RWPE2 (cell line): ENCODE results near the gene TBC1D5.

Experiments used
- ATAC-seq: fragments of 200-7000 bp; cut with Tn5 transposase; 3 replicates; pipeline ENCODE4 v1.9.1; 2021; ENCODE audit warnings: low read depth
- DNase-seq: peaks from one replicate; pipeline ENCODE4 v3.0.0-alpha.2; 2020; ENCODE audit warnings: low spot score
- H3K27ac ChIP-seq: fragments of 450-650 bp; 2 replicates; pipeline ENCODE4 v1.5.1; 2017; ENCODE audit warnings: mild to moderate bottlenecking; ENCODE audit not compliant: poor library complexity, severe bottlenecking
- H3K27me3 ChIP-seq: fragments of 250-450 bp; sonication (Bioruptor Pico); 2 replicates; pipeline ENCODE4 v1.5.1; 2021; ENCODE audit warnings: mild to moderate bottlenecking, moderate library complexity; ENCODE audit not compliant: insufficient read depth, poor library complexity, severe bottlenecking
- H3K36me3 ChIP-seq: fragments of 250-450 bp; sonication (Bioruptor Pico); 2 replicates; pipeline ENCODE4 v1.5.1; 2020; ENCODE audit warnings: low read depth, mild to moderate bottlenecking, moderate library complexity
- H3K4me1 ChIP-seq: fragments of 250-450 bp; sonication (Bioruptor Pico); 2 replicates; pipeline ENCODE4 v1.5.1; 2021; ENCODE audit warnings: mild to moderate bottlenecking, moderate library complexity; ENCODE audit not compliant: insufficient read depth, poor library complexity, severe bottlenecking
- H3K4me3 ChIP-seq: fragments of 250-450 bp; sonication (Bioruptor Pico); 2 replicates; pipeline ENCODE4 v1.5.1; 2021; ENCODE audit warnings: mild to moderate bottlenecking, moderate library complexity; ENCODE audit not compliant: severe bottlenecking
- H3K9me3 ChIP-seq: fragments of 250-450 bp; sonication (Bioruptor Pico); 2 replicates; pipeline ENCODE4 v1.5.1; 2021; ENCODE audit warnings: mild to moderate bottlenecking, moderate library complexity; ENCODE audit not compliant: severe bottlenecking
- CTCF ChIP-seq: fragments of 450-650 bp; IDR thresholded peaks from one replicate; pipeline ENCODE4 v1.5.1; 2017; ENCODE audit warnings: mild to moderate bottlenecking, moderate library complexity; ENCODE audit not compliant: poor library complexity, severe bottlenecking

Gene TBC1D5

GRCh38 chr3:17179381-17180205, 562.8 kb downstream of the TBC1D5 start:
- no peak for ATAC-seq
- Histone ChIP-seq H3K4me1 (peaks cover 9% of the 10 kb centered on the region), H3K27ac (no peak overlapping the region), H3K4me3 (no peak overlapping the region), H3K27me3 (no peaks in the 10 kb centered on the region), H3K36me3 (peaks cover 9% of the 10 kb centered on the region), H3K9me3 (no peaks in the 10 kb centered on the region)
- no peak for DNase-seq
- no peak for TF ChIP-seq CTCF

GRCh38 chr3:17176757-17177156, 565.7 kb downstream of the TBC1D5 start:
- Histone ChIP-seq H3K4me3 (no peak overlapping the region), H3K4me1 (no peaks in the 10 kb centered on the region), H3K9me3 (no peaks in the 10 kb centered on the region), H3K27ac (no peak overlapping the region), H3K36me3 (no peaks in the 10 kb centered on the region), H3K27me3 (no peaks in the 10 kb centered on the region)
- DNase-seq (no peak), ATAC-seq (no peak)
- TF ChIP-seq CTCF: no peak

- ATAC-seq: peak; percentile 53
- TF ChIP-seq CTCF: no peak
- Histone ChIP-seq H3K27ac (no peak overlapping the region), H3K27me3 (no peaks in the 10 kb centered on the region), H3K36me3 (no peaks in the 10 kb centered on the region), H3K9me3 (no peaks in the 10 kb centered on the region), H3K4me1 (no peaks in the 10 kb centered on the region), H3K4me3 (no peak overlapping the region)
- no peak for DNase-seq
Observed at GRCh38 chr3:17175187-17175807, 567.1 kb downstream of the TBC1D5 start.

- Histone ChIP-seq H3K27ac (no peak overlapping the region), H3K4me3 (no peak overlapping the region), H3K36me3 (peaks cover 13% of the 10 kb centered on the region; the same call in 1 of the 2 replicates), H3K4me1 (no peaks in the 10 kb centered on the region), H3K27me3 (no peaks in the 10 kb centered on the region), H3K9me3 (no peaks in the 10 kb centered on the region)
- DNase-seq (no peak), ATAC-seq (no peak)
- no peak for TF ChIP-seq CTCF
Observed at GRCh38 chr3:17166369-17166768, 576.1 kb downstream of the TBC1D5 start.

- Histone ChIP-seq H3K36me3 (peaks cover 13% of the 10 kb centered on the region; the same call in 1 of the 2 replicates), H3K27me3 (no peaks in the 10 kb centered on the region), H3K4me1 (no peaks in the 10 kb centered on the region), H3K27ac (no peak overlapping the region), H3K4me3 (no peak overlapping the region), H3K9me3 (no peaks in the 10 kb centered on the region)
- no peak for DNase-seq
- no peak for TF ChIP-seq CTCF
- ATAC-seq: no peak
Observed at GRCh38 chr3:17162116-17162515, 580.3 kb downstream of the TBC1D5 start.
